Kidney (tissue), 14 donors: ENCODE results near the gene MTERF4. TPM values are rescaled to one million over a fixed set of nuclear protein-coding genes. Genes with fewer than 3 reads are reported as not detected.
"Not testable (repeated sequence)": the region's sequence is repeated elsewhere in the genome, so short reads cannot be mapped to it uniquely, and the experiment has no call there.

Source experiments
- DNase-seq, 5 donors: peaks; one replicate each; pipeline ENCODE4 v3.0.0-alpha.2; 2013 to 2020
- FAIRE-seq: peaks from 2 replicates; lab custom pipeline; 2012; peaks lifted over from hg19 to GRCh38; lab: Jason Lieb, UNC
- H3K27ac ChIP-seq, 2 donors: one replicate each; pipeline ENCODE4 v1.7.0; 2013; ENCODE audit warnings: low read depth in 2 of 2, low read length in 2 of 2, inconsistent platforms in 1 of 2
- H3K27me3 ChIP-seq: one replicate; pipeline ENCODE4 v1.7.1; 2013; ENCODE audit warnings: low read length, inconsistent platforms; ENCODE audit not compliant: control insufficient read depth, insufficient read depth
- H3K36me3 ChIP-seq, 3 donors: one replicate each; pipeline versions ENCODE4 v1.7.0 to v1.7.1; 2013; ENCODE audit warnings: low read length in 3 of 3, control low read depth in 1 of 3, inconsistent platforms in 1 of 3; ENCODE audit not compliant: insufficient read depth in 3 of 3, control insufficient read depth in 2 of 3
- H3K4me1 ChIP-seq, 3 donors: one replicate each; pipeline versions ENCODE4 v1.7.0 to v1.7.1; 2013; ENCODE audit warnings: low read length in 3 of 3, inconsistent platforms in 1 of 3, low read depth in 1 of 3; ENCODE audit not compliant: control insufficient read depth in 2 of 3, insufficient read depth in 2 of 3
- H3K4me3 ChIP-seq, 3 donors: one replicate each; pipeline versions ENCODE4 v1.7.0 to v1.8.1; 2013; ENCODE audit warnings: low read length in 3 of 3, control low read depth in 1 of 3, inconsistent platforms in 1 of 3
- H3K9ac ChIP-seq, 3 donors: one replicate each; pipeline versions ENCODE4 v1.7.0 to v1.7.1; 2013; ENCODE audit warnings: low read length in 3 of 3, control low read depth in 1 of 3, inconsistent platforms in 1 of 3
- H3K9me3 ChIP-seq, 3 donors: one replicate each; pipeline versions ENCODE4 v1.7.0 to v1.7.1; 2013; ENCODE audit warnings: low read length in 3 of 3, control low read depth in 1 of 3, inconsistent platforms in 1 of 3; ENCODE audit not compliant: control insufficient read depth in 2 of 3, insufficient read depth in 1 of 3
- CTCF ChIP-seq: IDR thresholded peaks from 3 replicates; pipeline ENCODE4 v1.5.1; 2012; ENCODE audit warnings: mild to moderate bottlenecking, moderate library complexity, borderline replicate concordance; ENCODE audit not compliant: insufficient read depth; ENCODE audit errors: extremely low read depth
- intact Hi-C: fragments of 100-400 bp; cut with DNase I; formaldehyde crosslinking; loops from one replicate; pipeline ENCODE4 v1.11.1; 2022
- polyA plus RNA-seq: library from polyadenylated mRNA; stranded (reverse); fragments of 350-450 nt; fragmentation: Illumina TruSeq; extraction: RNeasy Lipid Tissue Mini Kit (QIAGEN cat#74804); gene quantifications from one replicate; pipeline ENCODE4 v1.2.3, GENCODE V29; 2014; ENCODE audit warnings: low read depth, low replicate concordance; ENCODE audit not compliant: insufficient read depth
- total RNA-seq: library from RNA; stranded (reverse); fragmentation: NEBNext Ultra II Directional; extraction: Animal tissue kit (Norgen Biotek cat#: 25700); gene quantifications from one replicate; pipeline ENCODE4 v1.2.1, GENCODE V29; 2021
- donor health status: control.
- donor health status: control.
- donor health status: control.
- donor health status: control.
- donor health status: control.
- donor health status: DM: yes; HTN: yes; CAD: no.
- donor health status: Normal renal cell carcinoma (clear cell type).

MTERF4 gene
- total and polyA plus RNA-seq, 2 donors from 2014 or later: 24.3 to 41.5 TPM

DNA sequence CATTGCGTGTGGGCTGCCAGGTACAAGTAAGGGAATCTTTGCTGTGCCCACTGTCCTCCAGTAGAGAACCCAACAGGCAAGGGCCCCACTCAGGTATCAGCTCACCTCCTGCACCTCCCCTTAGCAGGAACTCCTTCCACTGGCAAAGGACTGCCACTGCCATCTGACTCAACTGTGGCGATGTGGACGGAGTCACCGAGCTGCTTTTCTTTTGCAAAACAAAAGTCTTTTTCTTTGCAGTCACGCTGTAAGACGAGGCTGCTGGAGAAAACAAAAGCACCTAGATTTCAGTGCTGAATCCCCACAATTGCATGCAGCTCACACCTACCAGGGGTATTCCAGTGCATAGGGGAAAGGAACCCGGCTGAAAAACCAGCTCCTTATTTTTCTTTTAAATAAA lies 7.9 kb downstream of the MTERF4 start:
- no peak for DNase-seq
- H3K4me3 ChIP-seq: no peak overlapping the region
- no peak for FAIRE-seq
- no peaks in the 10 kb centered on the region for H3K4me1 ChIP-seq
- peaks cover 8 to 69% (median 36%) of the 10 kb centered on the region in 3 donors for H3K36me3 ChIP-seq
- no peaks in the 10 kb centered on the region for H3K9me3 ChIP-seq
- H3K27me3 ChIP-seq: no peaks in the 10 kb centered on the region
- TF ChIP-seq CTCF: no peak
- no peak overlapping the region for H3K27ac ChIP-seq
- H3K9ac ChIP-seq: no peak overlapping the region
- intact Hi-C loops: no loop called here

GRCh38 chr2:241093133-241093781 lies 8.8 kb downstream of the MTERF4 start:
- H3K36me3 ChIP-seq: peaks cover 5 to 71% (median 35%) of the 10 kb centered on the region in 3 donors
- H3K9ac ChIP-seq, H3K4me3 ChIP-seq, H3K27me3 ChIP-seq, DNase-seq, intact Hi-C loops, H3K4me1 ChIP-seq, FAIRE-seq, H3K9me3 ChIP-seq, H3K27ac ChIP-seq: not testable (repeated sequence)

DNA sequence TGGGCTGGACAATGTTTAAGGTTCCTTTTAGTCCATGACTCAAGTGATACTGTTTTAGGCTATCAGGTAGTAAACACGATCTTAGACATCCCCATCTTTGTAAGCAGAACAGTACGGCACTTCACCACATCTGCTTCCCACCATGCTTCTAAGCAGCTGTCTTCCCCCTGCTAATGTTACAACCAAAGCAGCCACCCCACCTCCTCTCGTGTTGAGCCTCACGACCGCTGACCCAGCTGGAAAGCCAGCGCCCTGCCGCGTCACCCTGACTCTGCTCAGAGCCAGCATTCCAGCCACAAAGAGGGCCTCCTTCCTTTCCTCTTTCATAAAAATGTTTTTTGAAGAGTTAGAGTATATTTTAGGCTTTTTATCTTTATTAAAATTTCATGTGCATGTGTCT lies 9.4 kb downstream of the MTERF4 start:
- no peak overlapping the region for H3K4me3 ChIP-seq
- H3K4me1 ChIP-seq: no peaks in the 10 kb centered on the region
- H3K9me3 ChIP-seq: no peaks in the 10 kb centered on the region
- H3K27me3 ChIP-seq: no peaks in the 10 kb centered on the region
- DNase-seq: no peak
- TF ChIP-seq CTCF: no peak
- no peak overlapping the region for H3K9ac ChIP-seq
- H3K27ac ChIP-seq: no peak overlapping the region
- intact Hi-C loops: no loop called here
- H3K36me3 ChIP-seq: peaks cover 5 to 72% (median 37%) of the 10 kb centered on the region in 3 donors
- FAIRE-seq: no peak

DNA sequence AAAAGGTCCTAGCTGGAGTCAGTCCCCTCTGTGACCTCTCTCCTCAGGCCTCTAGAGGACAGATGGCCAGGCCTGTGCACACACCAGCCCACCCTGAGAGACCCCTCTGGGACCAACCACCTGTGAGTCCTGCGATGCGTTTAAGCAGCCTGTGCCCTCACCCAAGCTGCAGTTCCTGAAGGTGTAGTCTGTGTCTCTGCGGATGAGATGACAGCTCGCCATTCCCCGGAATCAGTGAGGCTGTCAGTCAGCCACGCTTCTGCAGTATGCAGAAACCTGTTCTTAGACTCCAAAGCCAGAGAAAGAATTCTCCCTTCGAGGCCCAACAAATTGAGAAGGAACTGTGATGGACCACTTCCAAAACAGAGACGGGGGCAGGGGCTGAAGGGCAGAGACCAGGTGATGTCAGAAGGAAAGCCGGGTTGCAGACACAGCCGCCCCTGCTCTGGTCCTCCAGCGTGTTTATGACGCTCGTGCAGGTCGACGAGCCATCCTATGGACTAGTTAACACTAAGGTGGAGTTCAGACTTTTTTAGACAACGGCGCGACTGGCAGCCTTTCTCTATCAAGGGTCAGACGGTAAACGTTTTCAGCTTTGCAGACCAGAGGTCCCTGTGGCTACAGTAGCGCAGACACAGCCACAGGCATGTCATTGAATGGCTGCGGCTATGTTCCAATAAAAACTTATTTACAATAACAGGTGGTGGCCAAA lies 10.2 kb downstream of the MTERF4 start:
- FAIRE-seq: no peak
- intact Hi-C loops: no loop called here
- Histone ChIP-seq H3K27ac (no peak overlapping the region), H3K36me3 (peaks cover 5 to 74% (median 35%) of the 10 kb centered on the region in 3 donors), H3K9ac (no peak overlapping the region), H3K27me3 (no peaks in the 10 kb centered on the region), H3K4me1 (no peaks in the 10 kb centered on the region), H3K4me3 (no peak overlapping the region), H3K9me3 (no peaks in the 10 kb centered on the region)
- TF ChIP-seq CTCF: no peak
- no peak for DNase-seq
